Fibroblast of lung (primary cell): ENCODE results near the gene GRID1.

Experiments used
- CTCF ChIP-seq, 2 donors: IDR thresholded peaks in 1 of 2; conservative IDR thresholded peaks in 1 of 2; 1 replicate in 1 of 2; 2 replicates in 1 of 2; pipeline ENCODE4 v1.5.1; 2011 to 2012; ENCODE audit warnings: low read length in 2 of 2, control low read depth in 1 of 2, inconsistent platforms in 1 of 2, low read depth in 1 of 2, mild to moderate bottlenecking in 1 of 2
- EZH2 ChIP-seq: IDR thresholded peaks from 2 replicates; pipeline ENCODE4 v1.5.1; 2012; ENCODE audit warnings: low read length, control low read depth, mild to moderate bottlenecking; ENCODE audit errors: missing control alignments

- TF ChIP-seq CTCF (conservative IDR thresholded peaks at IDR 0.05 in 1 of 2, IDR thresholded peaks at IDR 0.05 in 1 of 2; ENCODE audit: low read depth in 1 of 2, low read length in 2 of 2) (no peak), EZH2 (no peak)
Observed at GRCh38 chr10:86300931-86301830, 65.4 kb downstream of the GRID1 start.
